NB4 (cell line): ENCODE measurements around the gene SH3GL3.

Experiments used
- CTCF ChIP-seq: IDR thresholded peaks from one replicate; pipeline ENCODE4 v1.5.1; 2012; ENCODE audit warnings: low read depth, low read length
- MAX ChIP-seq: IDR thresholded peaks from 2 replicates; pipeline ENCODE4 v1.6.1; 2011; ENCODE audit warnings: low read depth, low read length

GRCh38 chr15:83404121-83404520 is 43.0 kb upstream of the SH3GL3 start:
- TF ChIP-seq CTCF (no peak), MAX (no peak)
